Right lobe of liver (tissue), 6 donors: Measurements from ENCODE around the gene CREB5. TPM values are rescaled to one million over a fixed set of nuclear protein-coding genes. Genes with fewer than 3 reads are reported as not detected.

ENCODE experiments used
- ATAC-seq, 4 donors: fragments of 200-7000 bp; cut with Tn5 transposase; one replicate each; pipeline ENCODE4 v1.9.1; 2020; ENCODE audit warnings: mild to moderate bottlenecking in 4 of 4, moderate library complexity in 4 of 4
- DNase-seq, 3 donors: peaks; one replicate each; pipeline ENCODE4 v3.0.0-alpha.2; 2020
- H3K27ac ChIP-seq, 3 donors: fragments of 200-600 bp; one replicate each; pipeline ENCODE4 v1.8.0; 2022
- H3K27me3 ChIP-seq, 2 donors: fragments of 200-600 bp; one replicate each; pipeline ENCODE4 v1.8.0; 2022
- H3K36me3 ChIP-seq, 4 donors: fragments of 200-600 bp; sonication (generic) in 1 of 4; one replicate each; pipeline versions ENCODE4 v1.5.1 to v1.8.0; 2017 to 2022; ENCODE audit warnings: control low read depth in 1 of 4
- H3K4me1 ChIP-seq, 4 donors: fragments of 200-600 bp; sonication (generic) in 1 of 4; one replicate each; pipeline versions ENCODE4 v1.5.1 to v1.8.0; 2017 to 2022; ENCODE audit warnings: control low read depth in 1 of 4
- H3K4me3 ChIP-seq, 3 donors: fragments of 200-600 bp; one replicate each; pipeline ENCODE4 v1.8.0; 2022
- H3K9me3 ChIP-seq, 4 donors: fragments of 200-600 bp; sonication (generic) in 1 of 4; one replicate each; pipeline versions ENCODE4 v1.5.1 to v1.8.0; 2017 to 2022; ENCODE audit warnings: control low read depth in 1 of 4
- POLR2A ChIP-seq: fragments of 450-650 bp; IDR thresholded peaks from one replicate; pipeline ENCODE4 v1.6.1; 2017; ENCODE audit warnings: antibody characterized with exemption, mild to moderate bottlenecking
- WGBS: methylation state at CpG from one replicate; pipeline ENCODE4 v1.1.6; 2018; ENCODE audit warnings: low coverage, low lambda C conversion rate; ENCODE audit not compliant: insufficient coverage; ENCODE audit errors: missing lambda C conversion rate; 5-methylcytosine and 5-hydroxymethylcytosine counted together
- intact Hi-C, 2 donors: fragments of 100-400 bp; cut with DNase I; formaldehyde crosslinking; loops; one replicate each; pipeline versions ENCODE4 v1.11.2 to v1.14.1; 2022
- total RNA-seq, 6 experiments: library from RNA; depleted of rRNA in 2 of 6; stranded (reverse); fragments of >200 nt in 2 of 6; fragmentation: NEBNext Ultra II Directional in 3 of 6; extraction: Animal tissue kit (Norgen Biotek cat#: 25700) in 3 of 6; gene quantifications; one replicate each; pipeline versions ENCODE4 v1.1.0 to v1.2.4, GENCODE V29; 2016 to 2023
- TF ChIP-seq, protein P1 (sequence below), 4 donors: fragments of 200-600 bp in 3 of 4; fragments of 450-650 bp in 1 of 4; IDR thresholded peaks; one replicate each; pipeline versions ENCODE4 v1.5.1 to v1.8.0; 2016 to 2022; ENCODE audit warnings: antibody characterized with exemption in 4 of 4, mild to moderate bottlenecking in 2 of 4
- donor health status: DM: no; HTN: yes; CAD: no.
- donor health status: DM: no; HTN: no; CAD: no.
- donor health status: DM: no; HTN: no; CAD: no.
- donor health status: DM: no; HTN: yes; CAD: no.
- donor health status: DM: no; HTN: yes; CAD: no.

Gene CREB5
- total RNA-seq, 6 experiments from 2014 or later, result 0.48 to 6.3 (median 1.4) TPM

GRCh38 chr7:28487487-28487886 is 75.2 kb downstream of the CREB5 start:
- ATAC-seq, result no peak
- no peaks in the 10 kb centered on the region for H3K4me1 ChIP-seq
- H3K4me3 ChIP-seq, result no peak overlapping the region
- 65% methylated on average over 4 of the region's 4 CpGs for WGBS
- no peak for TF ChIP-seq POLR2A
- TF ChIP-seq, protein P1, sequence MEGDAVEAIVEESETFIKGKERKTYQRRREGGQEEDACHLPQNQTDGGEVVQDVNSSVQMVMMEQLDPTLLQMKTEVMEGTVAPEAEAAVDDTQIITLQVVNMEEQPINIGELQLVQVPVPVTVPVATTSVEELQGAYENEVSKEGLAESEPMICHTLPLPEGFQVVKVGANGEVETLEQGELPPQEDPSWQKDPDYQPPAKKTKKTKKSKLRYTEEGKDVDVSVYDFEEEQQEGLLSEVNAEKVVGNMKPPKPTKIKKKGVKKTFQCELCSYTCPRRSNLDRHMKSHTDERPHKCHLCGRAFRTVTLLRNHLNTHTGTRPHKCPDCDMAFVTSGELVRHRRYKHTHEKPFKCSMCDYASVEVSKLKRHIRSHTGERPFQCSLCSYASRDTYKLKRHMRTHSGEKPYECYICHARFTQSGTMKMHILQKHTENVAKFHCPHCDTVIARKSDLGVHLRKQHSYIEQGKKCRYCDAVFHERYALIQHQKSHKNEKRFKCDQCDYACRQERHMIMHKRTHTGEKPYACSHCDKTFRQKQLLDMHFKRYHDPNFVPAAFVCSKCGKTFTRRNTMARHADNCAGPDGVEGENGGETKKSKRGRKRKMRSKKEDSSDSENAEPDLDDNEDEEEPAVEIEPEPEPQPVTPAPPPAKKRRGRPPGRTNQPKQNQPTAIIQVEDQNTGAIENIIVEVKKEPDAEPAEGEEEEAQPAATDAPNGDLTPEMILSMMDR (IDR thresholded peaks at IDR 0.05), result no peak
- intact Hi-C loops, result no loop called here
- no peaks in the 10 kb centered on the region for H3K9me3 ChIP-seq
- no peak for DNase-seq
- H3K36me3 ChIP-seq, result no peaks in the 10 kb centered on the region
- H3K27ac ChIP-seq, result no peak overlapping the region
- H3K27me3 ChIP-seq, result no peaks in the 10 kb centered on the region

GRCh38 chr7:28488061-28488791 is 75.9 kb downstream of the CREB5 start:
- Histone ChIP-seq H3K27me3 (no peaks in the 10 kb centered on the region), H3K9me3 (no peaks in the 10 kb centered on the region), H3K4me1 (no peaks in the 10 kb centered on the region), H3K4me3 (no peak overlapping the region), H3K36me3 (no peaks in the 10 kb centered on the region), H3K27ac (no peak overlapping the region)
- no peak for TF ChIP-seq POLR2A
- TF ChIP-seq, protein P1 (IDR thresholded peaks at IDR 0.05), result no peak
- DNase-seq (no peak), ATAC-seq (no peak)
- 43% methylated on average over 8 of the region's 9 CpGs for WGBS
- intact Hi-C loops, result no loop called here

DNA sequence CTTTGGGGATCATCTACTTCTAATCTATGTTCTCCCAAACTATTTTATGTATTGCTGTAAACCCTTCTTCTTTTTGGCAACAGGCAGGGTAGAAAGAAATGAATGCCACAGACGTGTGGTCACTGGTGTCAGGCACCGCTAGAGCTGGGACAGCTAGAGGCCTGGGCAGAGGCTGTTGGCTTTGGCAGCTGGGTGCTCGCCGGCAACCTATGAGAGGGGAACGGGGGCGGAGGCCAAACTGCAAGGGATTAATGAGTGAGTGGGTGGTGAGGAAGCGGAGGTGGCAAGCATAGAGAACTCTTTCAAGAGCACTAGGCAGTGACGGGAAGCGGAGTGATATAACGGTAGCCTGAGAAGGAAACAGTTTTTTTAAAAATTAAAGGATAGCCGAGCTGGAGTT is 78.5 kb downstream of the CREB5 start:
- ATAC-seq, result no peak

GRCh38 chr7:28493477-28493876 is 81.2 kb downstream of the CREB5 start:
- ATAC-seq (no peak), DNase-seq (no peak)
- Histone ChIP-seq H3K36me3 (no peaks in the 10 kb centered on the region), H3K27me3 (no peaks in the 10 kb centered on the region), H3K4me3 (no peak overlapping the region), H3K4me1 (no peaks in the 10 kb centered on the region), H3K27ac (no peak overlapping the region), H3K9me3 (no peaks in the 10 kb centered on the region)
- TF ChIP-seq, protein P1 (IDR thresholded peaks at IDR 0.05), result no peak
- TF ChIP-seq POLR2A, result no peak
- intact Hi-C loops, result no loop called here

More for the DNA sequence above, 78.5 kb downstream of the CREB5 start:
- H3K27ac ChIP-seq, result no peak overlapping the region
- no peak for TF ChIP-seq POLR2A
- TF ChIP-seq, protein P1 (IDR thresholded peaks at IDR 0.05), result no peak
- WGBS, result 77% methylated on average over 10 of the region's 11 CpGs
- DNase-seq, result no peak
- no peaks in the 10 kb centered on the region for H3K36me3 ChIP-seq
- intact Hi-C loops, result no loop called here
- no peaks in the 10 kb centered on the region for H3K9me3 ChIP-seq
- no peaks in the 10 kb centered on the region for H3K27me3 ChIP-seq
- no peaks in the 10 kb centered on the region for H3K4me1 ChIP-seq
- no peak overlapping the region for H3K4me3 ChIP-seq

DNA sequence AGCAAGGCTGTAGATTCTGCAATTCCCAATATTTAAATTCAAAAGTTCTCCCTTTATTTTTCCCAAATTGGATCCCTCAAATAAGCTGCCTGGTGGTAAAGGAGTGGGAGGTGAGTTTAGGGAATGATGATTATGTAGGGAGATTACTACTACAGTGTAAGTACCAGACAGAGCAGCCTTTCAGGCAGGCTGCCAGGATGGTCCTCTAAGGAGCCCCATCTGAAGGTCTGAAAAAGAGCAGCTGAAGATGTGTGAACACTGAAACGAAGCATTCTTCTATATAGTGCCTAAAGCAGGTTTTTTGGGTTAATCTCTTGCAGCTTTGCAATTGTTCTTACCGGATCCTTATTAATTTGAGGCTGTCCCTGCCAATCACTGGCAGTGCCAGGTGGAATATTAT is 84.7 kb downstream of the CREB5 start:
- no peak for TF ChIP-seq POLR2A
- TF ChIP-seq, protein P1 (IDR thresholded peaks at IDR 0.05), result no peak
- Histone ChIP-seq H3K9me3 (no peaks in the 10 kb centered on the region), H3K27ac (no peak overlapping the region), H3K4me1 (no peaks in the 10 kb centered on the region), H3K36me3 (no peaks in the 10 kb centered on the region), H3K27me3 (no peaks in the 10 kb centered on the region), H3K4me3 (no peak overlapping the region)
- 70% methylated on average over 2 of the region's 2 CpGs for WGBS
- intact Hi-C loops, result no loop called here
- ATAC-seq (no peak), DNase-seq (no peak)
